ENCODE data around the gene CDH4.

Gene CDH4

DNA sequence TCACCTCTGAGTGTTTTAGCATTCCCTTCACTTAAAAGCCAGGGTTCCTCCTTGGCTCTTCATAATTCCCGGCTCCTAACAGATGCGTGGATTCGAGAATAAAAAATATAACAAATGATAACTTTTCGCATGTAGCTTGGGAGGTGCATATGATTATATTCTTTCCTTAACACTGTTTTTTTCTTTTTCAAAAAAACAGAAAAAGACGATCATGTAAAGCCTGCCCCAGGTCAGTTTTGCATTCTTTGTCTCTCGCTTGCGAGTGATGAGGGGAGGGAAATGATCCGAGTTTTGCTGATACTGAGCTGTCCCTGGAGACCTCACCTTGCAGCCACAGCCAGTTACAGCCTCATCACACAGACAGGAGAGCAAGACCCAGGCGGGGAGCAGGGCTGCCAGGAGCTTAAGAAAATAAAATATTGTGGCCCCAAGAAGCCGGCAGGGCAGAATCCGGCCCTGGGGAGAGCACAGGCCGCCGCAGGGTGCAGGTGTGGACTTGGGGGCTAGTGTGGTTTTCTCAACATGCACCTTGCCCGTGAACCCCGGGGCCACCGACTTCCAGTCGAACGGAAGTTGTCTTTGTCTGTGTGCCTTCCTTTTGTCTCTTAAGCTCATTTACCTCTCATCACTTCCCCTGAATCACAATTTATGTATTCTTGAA, 511.8 kb downstream of the CDH4 start:
- DNase-seq: no peak

GRCh38 chr20:61764471-61765025, 512.5 kb downstream of the CDH4 start:
- no peak for DNase-seq

DNA sequence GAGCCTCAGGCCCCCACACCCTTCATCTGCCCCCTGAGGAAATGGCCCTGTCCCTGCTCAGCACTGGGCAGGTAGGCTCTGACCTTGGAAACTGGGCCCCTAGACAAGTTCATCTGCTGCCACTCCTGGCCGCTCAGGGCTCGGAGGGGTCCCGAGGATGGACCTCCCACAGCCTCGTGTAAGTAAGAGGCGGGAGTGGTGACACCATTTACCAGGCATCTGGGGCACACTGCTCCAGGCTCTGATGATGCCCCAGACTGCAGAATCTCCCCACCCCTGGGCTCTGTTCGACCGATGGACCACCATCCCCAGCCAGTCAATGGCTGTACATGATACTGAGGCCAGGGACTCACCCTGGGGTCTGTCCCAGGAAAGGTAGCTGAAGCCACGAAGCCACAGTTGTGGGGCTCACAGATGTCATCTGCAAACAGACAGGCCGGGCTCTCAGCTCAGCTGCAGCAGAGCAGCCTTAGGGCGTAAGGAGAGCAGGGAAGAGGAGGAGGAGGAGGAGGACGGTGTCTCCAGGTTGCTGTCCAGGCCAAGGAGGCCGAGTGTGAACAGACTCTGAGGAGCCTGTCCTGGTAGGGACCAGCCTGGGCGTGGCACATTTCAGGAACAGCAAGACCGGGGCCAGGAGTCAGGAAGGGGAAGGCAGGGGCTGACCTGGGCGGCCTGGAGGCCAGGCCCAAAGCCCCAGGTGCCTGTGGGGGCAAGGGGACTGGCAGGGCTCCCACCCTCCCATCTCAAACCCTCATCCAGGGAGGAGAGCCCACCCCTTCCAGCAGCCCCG, 513.2 kb downstream of the CDH4 start:
- no peak for DNase-seq

GRCh38 chr20:61765871-61766654, 514.0 kb downstream of the CDH4 start:
- DNase-seq: no peak

DNA sequence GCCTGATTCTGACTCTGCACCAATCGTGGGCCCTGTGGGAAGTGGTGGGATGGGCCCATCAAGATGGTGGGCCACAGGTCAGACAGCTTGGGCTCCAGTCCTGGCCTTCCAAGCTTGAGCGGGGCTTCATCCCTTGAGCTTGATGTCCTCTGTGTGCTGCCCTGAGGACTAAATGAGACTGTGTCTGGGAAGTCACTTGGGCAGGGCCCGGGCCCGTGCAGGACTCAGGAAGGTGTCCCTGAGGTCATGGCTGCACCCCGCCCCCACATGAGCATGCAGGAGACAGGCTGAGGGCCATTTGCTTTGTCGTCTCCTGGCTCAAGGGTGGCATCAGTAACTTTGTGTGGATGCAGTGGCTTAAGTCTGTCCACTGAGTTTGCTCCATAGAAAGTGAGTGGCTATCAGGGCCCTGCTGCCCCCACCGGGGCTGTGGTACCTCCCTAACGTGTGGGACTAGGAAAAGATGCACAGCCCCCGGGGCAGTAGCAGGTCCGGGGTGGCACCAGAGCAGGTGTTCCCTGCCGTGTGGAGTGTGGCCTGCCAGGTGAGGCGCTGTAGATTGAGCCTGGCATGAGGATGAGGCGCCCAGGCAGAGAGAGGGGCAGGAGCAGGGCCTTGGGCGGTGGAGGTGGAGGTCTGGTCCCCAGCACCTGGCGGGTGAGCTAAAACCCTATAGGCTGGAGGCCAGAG, 515.0 kb downstream of the CDH4 start:
- no peak for DNase-seq

DNA sequence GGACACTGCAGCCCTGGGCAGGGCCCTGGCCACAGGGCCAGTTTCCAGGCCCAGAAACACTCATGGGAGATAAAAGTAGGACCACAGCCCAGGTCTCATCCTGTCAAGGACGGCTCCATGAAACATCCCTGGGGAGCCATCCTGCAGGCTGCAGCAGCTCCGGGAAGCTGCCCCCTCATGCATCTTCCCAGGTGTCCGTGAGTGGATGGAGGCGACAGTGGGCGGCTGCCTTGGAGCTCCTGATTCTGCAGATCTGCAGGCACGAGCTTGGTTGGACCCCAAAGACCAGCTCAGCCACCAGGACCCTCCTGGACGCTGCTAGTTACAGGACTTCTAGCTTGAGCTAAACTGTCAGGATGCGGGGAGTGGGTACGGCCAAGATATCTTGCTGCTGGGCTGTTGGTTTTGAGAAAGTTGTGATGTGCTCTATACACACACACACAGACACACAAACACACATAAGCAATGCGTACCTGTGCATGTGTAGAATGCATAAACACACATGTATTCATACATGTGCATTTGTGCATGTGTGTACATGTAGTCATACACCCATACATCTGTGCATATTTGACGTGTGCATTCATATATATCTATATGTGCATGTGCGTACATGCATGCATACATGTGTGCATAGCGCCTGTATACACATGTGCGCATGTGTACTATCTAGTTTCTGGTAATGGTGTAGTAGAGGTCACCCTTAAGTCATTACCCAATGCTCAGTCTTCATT, 515.9 kb downstream of the CDH4 start:
- DNase-seq: no peak

DNA sequence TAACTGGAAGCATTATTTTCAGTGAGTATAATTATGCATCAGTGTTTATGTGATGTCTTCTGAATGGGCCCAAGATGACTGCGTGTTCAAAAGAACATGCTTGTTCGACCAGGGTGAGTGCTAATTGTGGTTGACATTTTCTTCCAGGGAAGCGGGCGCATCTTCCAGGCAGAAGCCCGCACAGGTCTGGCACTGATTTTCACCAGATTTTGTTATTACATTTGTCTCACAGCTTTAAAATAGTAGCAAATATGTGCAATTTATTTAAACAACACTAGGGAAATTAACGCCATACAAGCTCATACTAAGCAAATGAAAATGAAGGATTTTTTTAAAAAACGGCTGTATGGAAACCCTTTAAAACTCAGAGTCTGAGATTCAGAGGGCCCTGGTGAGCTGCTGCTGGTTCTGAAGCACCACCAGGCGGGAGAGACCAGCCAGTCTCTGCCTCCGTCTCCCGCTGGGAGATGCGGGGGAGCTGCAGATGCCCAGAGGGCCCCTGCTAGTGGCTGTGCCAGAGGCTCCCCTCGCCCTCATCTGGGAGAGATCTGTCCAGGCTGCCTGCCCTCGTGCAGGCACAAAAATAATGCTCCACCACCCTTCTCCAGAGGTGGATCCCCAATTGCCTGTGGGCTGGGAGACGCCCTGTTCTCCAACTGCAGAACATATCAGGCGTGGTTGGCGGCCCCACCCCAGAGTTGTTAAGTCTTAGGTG, 516.7 kb downstream of the CDH4 start:
- no peak for DNase-seq

- DNase-seq: no peak
Measured at GRCh38 chr20:61769286-61769832, 517.3 kb downstream of the CDH4 start.

GRCh38 chr20:61770113-61770585, 518.1 kb downstream of the CDH4 start:
- DNase-seq: no peak

DNA sequence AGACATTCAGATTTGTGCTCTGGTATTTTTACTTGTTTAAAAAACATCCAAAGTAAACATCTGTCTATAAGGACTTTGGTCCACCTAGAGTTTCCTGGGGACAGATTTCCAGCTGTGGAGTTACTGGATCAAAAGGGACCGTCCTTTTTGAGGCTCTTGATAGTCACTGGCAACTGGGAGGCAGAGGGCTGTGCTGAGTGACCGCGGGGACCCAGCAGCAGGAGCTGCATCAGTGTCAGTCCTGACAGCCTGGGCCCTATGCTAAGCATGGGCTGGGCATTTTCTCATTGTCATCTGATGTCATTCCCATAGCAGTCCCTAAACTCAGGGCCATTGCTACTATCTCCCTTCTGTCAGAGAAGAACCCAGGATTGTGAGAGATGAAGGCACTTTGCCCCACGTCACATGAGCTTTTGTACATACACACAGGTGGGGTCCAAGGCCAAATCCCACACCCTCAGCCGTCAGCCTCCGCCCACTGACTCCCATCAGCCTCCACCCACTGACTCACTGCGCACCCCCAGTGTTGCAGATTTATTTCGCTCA, 519.8 kb downstream of the CDH4 start:
- no peak for DNase-seq

DNA sequence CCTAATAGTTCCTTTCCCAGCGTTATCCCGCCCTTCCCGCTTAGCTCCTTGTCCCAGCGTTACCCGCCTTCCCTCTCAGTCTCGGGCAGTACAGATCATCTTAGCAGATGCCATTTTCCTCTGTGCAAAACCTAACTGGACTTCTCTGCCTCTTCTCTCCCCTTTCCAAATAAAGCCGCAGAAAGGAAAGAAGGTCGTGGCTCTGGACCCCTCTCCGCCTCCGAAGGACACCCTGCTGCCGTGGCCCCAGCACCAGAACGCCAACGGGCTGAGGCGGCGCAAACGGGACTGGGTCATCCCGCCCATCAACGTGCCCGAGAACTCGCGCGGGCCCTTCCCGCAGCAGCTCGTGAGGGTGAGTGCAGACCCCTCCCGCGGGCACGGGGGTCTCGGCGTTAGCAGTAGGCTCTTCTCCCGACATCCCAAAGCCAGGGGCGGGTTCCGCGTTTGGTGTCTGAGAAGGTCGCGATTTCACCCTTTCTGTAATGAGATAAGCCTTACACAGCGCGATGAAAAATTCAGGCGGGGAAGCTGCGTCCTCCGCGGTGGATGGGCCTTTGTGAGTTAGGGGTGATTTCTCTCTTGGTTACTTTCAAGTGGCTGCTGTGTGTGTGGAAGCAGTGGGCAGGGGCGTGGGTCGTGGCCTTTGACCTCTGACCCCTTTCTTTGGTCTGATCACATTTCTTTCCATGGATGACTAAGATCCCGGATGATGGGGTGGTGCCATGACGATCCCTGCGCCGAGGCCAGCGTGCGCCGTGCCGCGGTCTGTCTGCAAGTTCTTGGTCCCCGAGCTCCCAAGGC, 521.0 kb downstream of the CDH4 start:
- no peak for DNase-seq

GRCh38 chr20:61773926-61774587, 522.0 kb downstream of the CDH4 start:
- no peak for DNase-seq

- no peak for DNase-seq
Measured at GRCh38 chr20:61775423-61775822, 523.4 kb downstream of the CDH4 start.

GRCh38 chr20:61776491-61777075, 524.5 kb downstream of the CDH4 start:
- DNase-seq: no peak

DNA sequence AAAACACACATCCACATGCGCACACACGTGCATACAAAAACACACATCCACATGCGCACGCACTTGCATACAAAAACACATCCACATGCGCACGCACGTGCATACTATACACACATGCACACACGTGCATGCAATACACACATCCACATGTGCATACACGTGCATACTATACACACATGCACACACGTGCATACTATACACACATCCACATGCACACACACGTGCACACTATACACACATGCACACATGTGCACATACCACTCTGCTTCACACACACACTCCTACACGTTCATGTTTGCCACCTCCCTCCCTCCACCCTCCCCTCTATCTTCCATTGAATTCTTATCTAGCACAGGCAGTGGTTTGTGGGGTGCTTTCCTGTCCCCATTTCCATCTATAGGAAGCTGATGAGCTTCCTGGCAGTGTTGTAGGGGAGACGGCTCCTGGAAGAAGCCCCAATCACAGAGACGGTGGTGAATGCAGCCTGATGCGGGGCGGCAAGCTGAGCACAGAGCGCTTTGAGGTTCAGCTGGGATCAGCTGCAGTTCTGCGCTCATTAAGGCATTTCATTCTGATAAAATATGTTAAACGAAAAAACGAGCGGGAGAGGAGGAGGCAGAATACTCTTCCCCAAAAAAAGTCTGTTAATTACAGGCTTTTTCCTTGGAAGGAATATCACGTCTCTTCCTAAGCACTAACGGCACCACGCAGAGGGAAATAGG, 525.9 kb downstream of the CDH4 start:
- no peak for DNase-seq

GRCh38 chr20:61778495-61778863, 526.4 kb downstream of the CDH4 start:
- no peak for DNase-seq

- no peak for DNase-seq
Measured at GRCh38 chr20:61779176-61779965, 527.3 kb downstream of the CDH4 start.

Measured in hematopoietic multipotent progenitor cell treated with erythropoietin and hydrocortisone succinate and interleukin-3 and kit ligand, for 6 days (in vitro differentiated cells).